HepG2 (cell line): ENCODE measurements around the gene PRKCE. TPM values are rescaled to one million over a fixed set of nuclear protein-coding genes. Genes with fewer than 3 reads are reported as not detected.
A peak's percentile ranks its signal among the peaks of the same experiment; 100 is the strongest.

Experiments
- ATF1 ChIP-seq: IDR thresholded peaks from 2 replicates; pipeline ENCODE4 v1.6.1; 2016; ENCODE audit warnings: mild to moderate bottlenecking, control low read depth
- ATF3 ChIP-seq: sonication (generic); formaldehyde crosslinking; IDR thresholded peaks from 2 replicates; pipeline ENCODE4 v1.4.0; 2020; ENCODE audit warnings: missing genetic modification reagents
- CEBPB ChIP-seq: IDR thresholded peaks from 2 replicates; pipeline ENCODE4 v1.6.1; 2011; ENCODE audit warnings: low read depth, low read length, improper control_type of control experiment, borderline replicate concordance
- CREB1 ChIP-seq, 2 experiments: fragments of 450-650 bp in 1 of 2; IDR thresholded peaks; 2 replicates each; pipeline ENCODE4 v1.6.1; 2016 to 2017; ENCODE audit warnings: control low read depth in 1 of 2, mild to moderate bottlenecking in 1 of 2, missing compliant biosample characterization in 1 of 2, missing genetic modification characterization in 1 of 2
- FOXA3 ChIP-seq: IDR thresholded peaks from 2 replicates; pipeline ENCODE4 v1.6.1; 2016; ENCODE audit warnings: missing genetic modification reagents, missing compliant biosample characterization
- HNF4A ChIP-seq: sonication (generic); formaldehyde crosslinking; IDR thresholded peaks from 2 replicates; pipeline ENCODE4 v1.4.0; 2020; ENCODE audit warnings: missing genetic modification reagents
- MED1 ChIP-seq: sonication (generic); formaldehyde crosslinking; IDR thresholded peaks from 2 replicates; pipeline ENCODE4 v1.4.0; 2020; ENCODE audit warnings: missing genetic modification reagents
- MEIS2 ChIP-seq: sonication (generic); formaldehyde crosslinking; IDR thresholded peaks from 2 replicates; pipeline ENCODE4 v1.9.0; 2021; ENCODE audit warnings: mild to moderate bottlenecking, missing genetic modification reagents
- RARA ChIP-seq: IDR thresholded peaks from 2 replicates; pipeline ENCODE4 v1.6.1; 2016; ENCODE audit warnings: missing genetic modification reagents, missing compliant biosample characterization
- SALL1 ChIP-seq: sonication (generic); formaldehyde crosslinking; IDR thresholded peaks from 2 replicates; pipeline ENCODE4 v1.8.0; 2022; ENCODE audit warnings: mild to moderate bottlenecking, missing genetic modification reagents
- SOX13 ChIP-seq, 3 experiments: fragments of 450-650 bp in 1 of 3; sonication (generic) in 1 of 3; formaldehyde crosslinking in 1 of 3; IDR thresholded peaks in 2 of 3; conservative IDR thresholded peaks in 1 of 3; 2 replicates each; pipeline versions ENCODE4 v1.5.0 to v1.6.1; 2016 to 2020; ENCODE audit warnings: antibody characterized with exemption in 1 of 3, mild to moderate bottlenecking in 1 of 3, missing compliant biosample characterization in 1 of 3, missing genetic modification reagents in 1 of 3, moderate library complexity in 1 of 3
- SOX6 ChIP-seq, 2 experiments: fragments of 450-650 bp in 1 of 2; sonication (generic) in 1 of 2; formaldehyde crosslinking in 1 of 2; IDR thresholded peaks; 2 replicates each; pipeline versions ENCODE4 v1.4.0 to v1.6.1; 2017 to 2020; ENCODE audit warnings: antibody characterized with exemption in 1 of 2, mild to moderate bottlenecking in 1 of 2, missing genetic modification reagents in 1 of 2
- TBX2 ChIP-seq: sonication (generic); formaldehyde crosslinking; IDR thresholded peaks from 2 replicates; pipeline ENCODE4 v1.5.0; 2020; ENCODE audit warnings: missing genetic modification reagents, mild to moderate bottlenecking, borderline replicate concordance
- ZHX2 ChIP-seq, 2 experiments: sonication (generic) in 1 of 2; formaldehyde crosslinking in 1 of 2; IDR thresholded peaks; 2 replicates each; pipeline versions ENCODE4 v1.6.1 to v1.9.0; 2014 to 2022; ENCODE audit warnings: antibody characterized with exemption in 1 of 2, borderline replicate concordance in 1 of 2, inconsistent platforms in 1 of 2, low read depth in 1 of 2, missing genetic modification reagents in 1 of 2
- ZNF205 ChIP-seq: IDR thresholded peaks from 2 replicates; pipeline ENCODE4 v1.6.1; 2018; ENCODE audit warnings: missing biosample characterization, missing genetic modification reagents
- ZNF44 ChIP-seq: sonication (generic); formaldehyde crosslinking; IDR thresholded peaks from 2 replicates; pipeline ENCODE4 v1.5.1; 2020; ENCODE audit warnings: mild to moderate bottlenecking, missing genetic modification reagents
- ZNF609 ChIP-seq: sonication (generic); formaldehyde crosslinking; IDR thresholded peaks from 2 replicates; pipeline ENCODE4 v1.4.0; 2020; ENCODE audit warnings: mild to moderate bottlenecking, missing genetic modification reagents, borderline replicate concordance
- ZNF788 ChIP-seq: sonication (generic); formaldehyde crosslinking; IDR thresholded peaks from 2 replicates; pipeline ENCODE4 v1.5.0; 2020; ENCODE audit warnings: mild to moderate bottlenecking, missing genetic modification reagents, borderline replicate concordance
- polyA plus RNA-seq, 8 experiments: library from polyadenylated mRNA; depleted of rRNA in 3 of 8; stranded (reverse) in 7 of 8; unstranded in 1 of 8; fragments of >200 nt; fragmentation: Illumina TruSeq in 4 of 8; extraction: Trizol in 4 of 8; gene quantifications; 2 replicates each; pipeline versions ENCODE4 v1.2.1 to v1.2.3, GENCODE V29; 2011 to 2016; ENCODE audit warnings: low read depth in 4 of 8, missing spikeins in 1 of 8, mixed read lengths in 1 of 8; ENCODE audit not compliant: insufficient read depth in 1 of 8
- total RNA-seq, 5 experiments: library from RNA; depleted of rRNA; stranded (reverse); fragments of >200 nt; fragmentation: Illumina TruSeq; extraction: Trizol; gene quantifications; 2 replicates each; pipeline ENCODE4 v1.2.3, GENCODE V29; 2016; ENCODE audit warnings: low read depth in 1 of 5

Gene PRKCE
- total and polyA plus RNA-seq, 2 of the 13 experiments (the other 11 are each of a cell fraction or from before 2014, with no cell fraction given), result 1.0 to 3.9 TPM

GRCh38 chr2:46032996-46033395, 381.5 kb downstream of the PRKCE start (continued):
- 0 out of 2 replicates have a peak, but pooled peaks have one; percentile 53 for TF ChIP-seq ATF3 (CRISPR knock-in tag)
- peak; percentile 73 for TF ChIP-seq SALL1 (CRISPR knock-in tag)
- peak; percentile 72; the same call in 1 of the 2 replicates for TF ChIP-seq MEIS2 (CRISPR knock-in tag)
- peak; percentile 95 for TF ChIP-seq FOXA3 (CRISPR knock-in tag)
- TF ChIP-seq CREB1 (IDR thresholded peaks at IDR 0.05), result peak; percentile 83
- no peak; the same call in 1 of the 2 replicates for TF ChIP-seq CREB1 (CRISPR knock-in tag; IDR thresholded peaks at IDR 0.05)
- peak; percentile 37; the same call in 1 of the 2 replicates for TF ChIP-seq MED1 (CRISPR knock-in tag)
- 0 out of 2 replicates have a peak, but pooled peaks have one; percentile 38 for TF ChIP-seq ZNF205
- 0 out of 2 replicates have a peak, but pooled peaks have one; percentile 26 for TF ChIP-seq ZHX2 (IDR thresholded peaks at IDR 0.05; ENCODE audit: low read depth)
- no peak for TF ChIP-seq ZHX2 (CRISPR knock-in tag; IDR thresholded peaks at IDR 0.05; ENCODE audit: borderline replicate concordance)
- peak; percentile 35; the same call in 1 of the 2 replicates for TF ChIP-seq TBX2 (CRISPR knock-in tag)
- TF ChIP-seq CEBPB, result peak; percentile 97
- no peak for TF ChIP-seq SOX13 (IDR thresholded peaks at IDR 0.05)
- TF ChIP-seq SOX13 (CRISPR knock-in tag; conservative IDR thresholded peaks at IDR 0.05 in 1 of 2, IDR thresholded peaks at IDR 0.05 in 1 of 2), result peak in 1 of 2 experiments; percentile 51; a peak in 1 of 4 replicates
- peak; percentile 39 for TF ChIP-seq HNF4A (CRISPR knock-in tag)
- TF ChIP-seq RARA (CRISPR knock-in tag), result peak; percentile 92
- TF ChIP-seq ATF1, result 0 out of 2 replicates have a peak, but pooled peaks have one; percentile 32
- TF ChIP-seq ZNF788 (CRISPR knock-in tag), result no peak
- no peak for TF ChIP-seq SOX6 (IDR thresholded peaks at IDR 0.05)
- peak; percentile 72 for TF ChIP-seq SOX6 (CRISPR knock-in tag; IDR thresholded peaks at IDR 0.05)
- TF ChIP-seq ZNF609, result peak; percentile 65; the same call in 1 of the 2 replicates
- TF ChIP-seq ZNF44, result no peak
